ENCODE measurements around the gene ZBED3. TPM values are rescaled to one million over a fixed set of nuclear protein-coding genes. Genes with fewer than 3 reads are reported as not detected.

ZBED3 gene
- total and polyA plus RNA-seq, 2 of the 4 experiments (the other 2 are of a cell fraction), result 0.18 to 2.5 TPM

DNA sequence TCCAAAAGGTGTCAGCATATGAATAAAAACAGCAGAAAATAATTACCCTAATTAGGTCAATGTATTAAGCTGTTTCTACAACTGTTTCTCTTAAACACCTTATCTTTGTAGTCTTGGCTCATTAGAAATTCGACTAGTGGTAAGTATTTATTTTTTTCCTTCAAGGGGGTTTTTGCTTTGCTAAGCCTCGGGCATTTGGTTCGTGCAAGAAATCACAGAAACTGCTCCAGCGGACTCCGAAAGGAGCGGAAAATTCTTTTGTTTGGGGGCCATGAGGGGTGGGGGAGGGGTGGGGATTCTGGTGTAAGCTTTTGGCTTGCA is 757 bp downstream of the ZBED3 start:
- intact Hi-C loops (cut with micrococcal nuclease) (loop anchor here (5.0 kb wide), 1 partner anchor 406 kb away; the partner anchor contains the start of gene WDR41), in situ Hi-C loops (cut with MboI; ENCODE audit: low sequenced_read_pairs) (no loop called here), dilution Hi-C loops (cut with HindIII; ENCODE audit: low sequenced_read_pairs, unreplicated experiment) (no loop called here)
- no peak overlapping the region for H2BK120ac ChIP-seq (ENCODE audit: low read depth, low read length)
- no peak overlapping the region for H2AK5ac ChIP-seq (ENCODE audit: low read depth, low read length)
- no peaks in the 10 kb centered on the region for H3K9me3 ChIP-seq (ENCODE audit: control insufficient read depth, insufficient read depth, low read length)
- no peaks in the 10 kb centered on the region for H3K36me3 ChIP-seq (ENCODE audit: control insufficient read depth, insufficient read depth, low read length)
- no peaks in the 10 kb centered on the region for H3K9me1 ChIP-seq (ENCODE audit: insufficient read depth, low read length)
- peak overlapping the region; percentile 60 for H3K4me3 ChIP-seq (ENCODE audit: insufficient read depth, low read depth, low read length)
- H2BK15ac ChIP-seq (ENCODE audit: low read depth, low read length), result no peak overlapping the region
- no peaks in the 10 kb centered on the region for H3K79me1 ChIP-seq (ENCODE audit: low read depth in 1 of 2, low read length in 2 of 2)
- no peaks in the 10 kb centered on the region for H3K27me3 ChIP-seq (ENCODE audit: control insufficient read depth, insufficient read depth, low read length)
- peak overlapping the region; percentile 72 for H3K27ac ChIP-seq (ENCODE audit: insufficient read depth, low read length)
- peak overlapping the region; percentile 94 for H2AFZ ChIP-seq (replicated peaks; ENCODE audit: low read length, poor library complexity)
- H4K8ac ChIP-seq (ENCODE audit: low read depth in 2 of 2, low read length in 2 of 2), result peak overlapping the region; percentile 52 to 69; a peak in 2 of 4 replicates
- TF ChIP-seq CEBPB (IDR thresholded peaks at IDR 0.05; ENCODE audit: low read depth, low read length) (no peak), SMC3 (IDR thresholded peaks at IDR 0.05; ENCODE audit: low read depth, low read length) (no peak), RCOR1 (IDR thresholded peaks at IDR 0.05; ENCODE audit: insufficient replicate concordance, low read length) (no peak), RFX5 (IDR thresholded peaks at IDR 0.05; ENCODE audit: low read depth, low read length) (no peak), BHLHE40 (IDR thresholded peaks at IDR 0.05; ENCODE audit: low read depth, low read length) (no peak), RAD21 (IDR thresholded peaks at IDR 0.05; ENCODE audit: low read length) (no peak), MXI1 (IDR thresholded peaks at IDR 0.05; ENCODE audit: borderline replicate concordance, low read depth, low read length) (no peak), MAZ (IDR thresholded peaks at IDR 0.05; ENCODE audit: borderline replicate concordance, low read depth, low read length) (no peak), MAFK (IDR thresholded peaks at IDR 0.05; ENCODE audit: low read depth, low read length) (no peak), POLR2A (IDR thresholded peaks at IDR 0.05; ENCODE audit: low read depth, low read length) (no peak), CHD1 (IDR thresholded peaks at IDR 0.05; ENCODE audit: low read depth, low read length) (no peak), FOS (IDR thresholded peaks at IDR 0.05; ENCODE audit: low read depth, low read length) (no peak), NFE2L2 (IDR thresholded peaks at IDR 0.05; ENCODE audit: low read depth, low read length) (no peak), CTCF (conservative IDR thresholded peaks at IDR 0.05; ENCODE audit: low read depth, low read length) (no peak)
- TF ChIP-seq, protein P1, sequence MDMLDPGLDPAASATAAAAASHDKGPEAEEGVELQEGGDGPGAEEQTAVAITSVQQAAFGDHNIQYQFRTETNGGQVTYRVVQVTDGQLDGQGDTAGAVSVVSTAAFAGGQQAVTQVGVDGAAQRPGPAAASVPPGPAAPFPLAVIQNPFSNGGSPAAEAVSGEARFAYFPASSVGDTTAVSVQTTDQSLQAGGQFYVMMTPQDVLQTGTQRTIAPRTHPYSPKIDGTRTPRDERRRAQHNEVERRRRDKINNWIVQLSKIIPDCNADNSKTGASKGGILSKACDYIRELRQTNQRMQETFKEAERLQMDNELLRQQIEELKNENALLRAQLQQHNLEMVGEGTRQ (IDR thresholded peaks at IDR 0.05; ENCODE audit: low read depth, low read length), result no peak
- TF ChIP-seq, protein P2, sequence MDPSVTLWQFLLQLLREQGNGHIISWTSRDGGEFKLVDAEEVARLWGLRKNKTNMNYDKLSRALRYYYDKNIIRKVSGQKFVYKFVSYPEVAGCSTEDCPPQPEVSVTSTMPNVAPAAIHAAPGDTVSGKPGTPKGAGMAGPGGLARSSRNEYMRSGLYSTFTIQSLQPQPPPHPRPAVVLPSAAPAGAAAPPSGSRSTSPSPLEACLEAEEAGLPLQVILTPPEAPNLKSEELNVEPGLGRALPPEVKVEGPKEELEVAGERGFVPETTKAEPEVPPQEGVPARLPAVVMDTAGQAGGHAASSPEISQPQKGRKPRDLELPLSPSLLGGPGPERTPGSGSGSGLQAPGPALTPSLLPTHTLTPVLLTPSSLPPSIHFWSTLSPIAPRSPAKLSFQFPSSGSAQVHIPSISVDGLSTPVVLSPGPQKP (IDR thresholded peaks at IDR 0.05; ENCODE audit: borderline replicate concordance, low read depth, low read length), result no peak
- no peak overlapping the region for H2AK9ac ChIP-seq (replicated peaks; ENCODE audit: low read depth, low read length, poor library complexity)
- H2BK5ac ChIP-seq (ENCODE audit: low read depth, low read length, poor library complexity, severe bottlenecking), result no peak overlapping the region
- no peak overlapping the region for H3K14ac ChIP-seq (replicated peaks; ENCODE audit: low read depth, low read length)
- H4K91ac ChIP-seq (ENCODE audit: insufficient read depth, low read depth, low read length), result no peak overlapping the region
- ATAC-seq (ENCODE audit: low read depth), result no peak
- H3K9ac ChIP-seq (ENCODE audit: low read depth, low read length), result peak overlapping the region; percentile 70; the same call in 1 of the 2 replicates
- BruUV-seq (replicated peaks), result no TSS peak
- H3K18ac ChIP-seq (ENCODE audit: low read depth, low read length), result no peak overlapping the region
- H4K5ac ChIP-seq (ENCODE audit: low read depth, low read length), result no peak overlapping the region
- H2BK20ac ChIP-seq (ENCODE audit: low read depth, low read length), result no peak overlapping the region
- ChIA-PET POLR2A (ENCODE audit: unreplicated experiment) (no interaction called here), CTCF (interaction anchor here (0.9 to 3.1 kb wide), 5 partner anchors 9 to 406 kb away, joined by 3 to 15 read pairs (median 4); partner anchors contain the start of gene WDR41)
- no peak for DNase-seq
- no peak overlapping the region for H3K56ac ChIP-seq (ENCODE audit: extremely low read depth, insufficient read depth, low read length)
- peaks cover 6% of the 10 kb centered on the region; the same call in 1 of the 2 replicates for H3K4me1 ChIP-seq (ENCODE audit: control insufficient read depth, insufficient read depth, low read length)
- WGBS, 2 experiments (ENCODE audit: extremely low coverage in 2 of 2, insufficient read length in 1 of 2), result no CpG with 5 or more reads among the region's 6 CpGs
- no peak overlapping the region for H3K23ac ChIP-seq (ENCODE audit: low read depth, low read length)
- H4K20me1 ChIP-seq (ENCODE audit: insufficient read depth, low read length), result no peaks in the 10 kb centered on the region
- peak overlapping the region; percentile 52; the same call in 1 of the 2 replicates for H3K4ac ChIP-seq (ENCODE audit: low read depth, low read length)
- H3K4me2 ChIP-seq (ENCODE audit: low read depth, low read length), result peak overlapping the region; percentile 78
